ENCODE measurements around the gene KLK12.

KLK12 gene

DNA sequence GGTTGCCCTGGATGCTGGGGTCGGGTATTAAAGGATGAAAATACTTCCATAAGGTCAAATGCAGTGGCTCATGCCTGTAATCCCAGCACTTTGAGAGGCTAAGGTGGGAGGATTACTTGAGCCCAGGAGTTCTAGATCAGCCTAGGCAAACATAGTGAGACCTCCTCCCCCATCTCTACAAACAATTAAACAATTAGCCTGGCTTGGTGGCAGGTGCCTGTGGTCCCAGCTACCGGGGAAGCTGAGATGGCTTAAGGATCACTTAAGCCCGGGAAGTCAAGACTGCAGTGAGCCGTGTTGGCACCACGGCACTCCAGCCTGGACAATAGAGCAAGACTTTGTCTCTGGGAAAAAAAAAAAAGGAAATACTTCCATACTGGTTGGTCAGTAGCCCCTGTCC, 9.9 kb downstream of the KLK12 start:
- DNase-seq = no peak
- no peak overlapping the region for H3K4me2 ChIP-seq (ENCODE audit: low read depth, low read length)
- H3K9me2 ChIP-seq (replicated peaks; ENCODE audit: insufficient read depth, low read length) = no peaks in the 10 kb centered on the region
- TF ChIP-seq, protein P1, sequence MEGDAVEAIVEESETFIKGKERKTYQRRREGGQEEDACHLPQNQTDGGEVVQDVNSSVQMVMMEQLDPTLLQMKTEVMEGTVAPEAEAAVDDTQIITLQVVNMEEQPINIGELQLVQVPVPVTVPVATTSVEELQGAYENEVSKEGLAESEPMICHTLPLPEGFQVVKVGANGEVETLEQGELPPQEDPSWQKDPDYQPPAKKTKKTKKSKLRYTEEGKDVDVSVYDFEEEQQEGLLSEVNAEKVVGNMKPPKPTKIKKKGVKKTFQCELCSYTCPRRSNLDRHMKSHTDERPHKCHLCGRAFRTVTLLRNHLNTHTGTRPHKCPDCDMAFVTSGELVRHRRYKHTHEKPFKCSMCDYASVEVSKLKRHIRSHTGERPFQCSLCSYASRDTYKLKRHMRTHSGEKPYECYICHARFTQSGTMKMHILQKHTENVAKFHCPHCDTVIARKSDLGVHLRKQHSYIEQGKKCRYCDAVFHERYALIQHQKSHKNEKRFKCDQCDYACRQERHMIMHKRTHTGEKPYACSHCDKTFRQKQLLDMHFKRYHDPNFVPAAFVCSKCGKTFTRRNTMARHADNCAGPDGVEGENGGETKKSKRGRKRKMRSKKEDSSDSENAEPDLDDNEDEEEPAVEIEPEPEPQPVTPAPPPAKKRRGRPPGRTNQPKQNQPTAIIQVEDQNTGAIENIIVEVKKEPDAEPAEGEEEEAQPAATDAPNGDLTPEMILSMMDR (IDR thresholded peaks at IDR 0.05; ENCODE audit: low read length) = no peak
- no peak for TF ChIP-seq EZH2 (optimal IDR thresholded peaks at IDR 0.05; ENCODE audit: low read depth, low read length)
- TF ChIP-seq EZH2phosphoT487 (IDR thresholded peaks at IDR 0.05; ENCODE audit: low read length) = no peak
- H3K4me3 ChIP-seq (ENCODE audit: low read length) = no peak overlapping the region
- H3K27ac ChIP-seq (ENCODE audit: low read length) = no peak overlapping the region
- H4K20me1 ChIP-seq (ENCODE audit: insufficient read depth, low read length) = no peaks in the 10 kb centered on the region
- H3K27me3 ChIP-seq (replicated peaks; ENCODE audit: insufficient read depth, low read length) = peaks cover 14% of the 10 kb centered on the region
- H3K9ac ChIP-seq (ENCODE audit: low read length) = no peak overlapping the region
- H3K79me2 ChIP-seq (ENCODE audit: low read length) = no peaks in the 10 kb centered on the region
- H2AFZ ChIP-seq (ENCODE audit: low read length) = no peak overlapping the region
- H3K36me3 ChIP-seq (replicated peaks; ENCODE audit: insufficient read depth, low read length) = no peaks in the 10 kb centered on the region
- H3K9me3 ChIP-seq (replicated peaks; ENCODE audit: insufficient read depth, low read length) = no peaks in the 10 kb centered on the region
- no peaks in the 10 kb centered on the region for H3F3A ChIP-seq (ENCODE audit: insufficient read depth, low read length)
- no peaks in the 10 kb centered on the region for H3K4me1 ChIP-seq (ENCODE audit: low read length)

DNA sequence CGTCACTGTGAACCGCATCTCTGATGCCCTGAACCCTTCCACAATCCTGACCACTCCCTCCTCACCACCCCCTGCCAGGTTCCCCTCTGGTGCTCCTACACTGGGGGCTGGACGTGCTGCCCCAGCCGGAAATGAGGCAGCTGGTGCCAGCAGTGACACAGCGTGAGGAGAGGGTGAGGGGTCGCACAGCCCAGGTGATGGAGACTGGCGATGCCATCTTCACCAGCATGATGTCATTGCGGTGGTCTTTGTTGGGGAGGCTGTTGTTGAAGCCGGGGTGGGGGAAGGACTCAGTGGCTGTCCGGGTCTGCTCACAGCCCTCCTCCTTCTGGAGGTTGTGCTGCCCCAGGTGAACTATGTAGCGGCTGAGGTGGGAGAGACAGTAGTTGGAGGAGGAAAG, 10.9 kb downstream of the KLK12 start:
- Histone ChIP-seq H4K20me1 (ENCODE audit: insufficient read depth, low read length) (no peaks in the 10 kb centered on the region), H3K27ac (ENCODE audit: low read length) (no peak overlapping the region), H3K79me2 (ENCODE audit: low read length) (no peaks in the 10 kb centered on the region), H3K36me3 (replicated peaks; ENCODE audit: insufficient read depth, low read length) (no peaks in the 10 kb centered on the region), H3K9ac (ENCODE audit: low read length) (no peak overlapping the region), H3K9me3 (replicated peaks; ENCODE audit: insufficient read depth, low read length) (no peaks in the 10 kb centered on the region), H3K4me1 (ENCODE audit: low read length) (no peaks in the 10 kb centered on the region), H3K27me3 (replicated peaks; ENCODE audit: insufficient read depth, low read length) (peaks cover 14% of the 10 kb centered on the region), H3K4me3 (ENCODE audit: low read length) (no peak overlapping the region), H2AFZ (ENCODE audit: low read length) (no peak overlapping the region), H3F3A (ENCODE audit: insufficient read depth, low read length) (no peaks in the 10 kb centered on the region), H3K9me2 (replicated peaks; ENCODE audit: insufficient read depth, low read length) (no peaks in the 10 kb centered on the region), H3K4me2 (ENCODE audit: low read depth, low read length) (no peak overlapping the region)
- DNase-seq = no peak
- no peak for TF ChIP-seq EZH2phosphoT487 (IDR thresholded peaks at IDR 0.05; ENCODE audit: low read length)
- TF ChIP-seq EZH2 (optimal IDR thresholded peaks at IDR 0.05; ENCODE audit: low read depth, low read length) = no peak
- TF ChIP-seq, protein P1 (IDR thresholded peaks at IDR 0.05; ENCODE audit: low read length) = no peak

DNA sequence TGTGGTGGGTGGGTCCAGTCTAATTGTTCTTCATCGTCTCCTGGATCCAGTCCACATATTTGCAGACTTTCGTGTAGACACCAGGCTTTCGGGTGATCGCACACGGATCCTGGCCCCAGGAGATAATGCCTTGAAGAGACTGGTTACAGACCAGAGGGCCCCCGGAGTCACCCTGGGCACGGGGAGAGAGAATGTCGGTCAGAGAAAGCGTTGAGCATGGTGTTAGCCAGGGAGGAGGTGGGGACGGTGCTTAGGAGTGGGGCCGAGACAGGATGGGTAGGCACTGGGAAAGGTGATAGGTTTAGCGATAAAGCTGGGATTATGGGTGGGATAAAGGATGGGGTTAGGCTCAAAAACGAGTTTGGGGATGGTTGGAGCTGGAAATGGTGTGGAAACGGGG, 12.3 kb downstream of the KLK12 start:
- H4K20me1 ChIP-seq (ENCODE audit: insufficient read depth, low read length) = no peaks in the 10 kb centered on the region
- no peak for DNase-seq
- no peak for TF ChIP-seq EZH2phosphoT487 (IDR thresholded peaks at IDR 0.05; ENCODE audit: low read length)
- TF ChIP-seq, protein P1 (IDR thresholded peaks at IDR 0.05; ENCODE audit: low read length) = no peak
- TF ChIP-seq EZH2 (optimal IDR thresholded peaks at IDR 0.05; ENCODE audit: low read depth, low read length) = no peak
- peaks cover 14% of the 10 kb centered on the region for H3K27me3 ChIP-seq (replicated peaks; ENCODE audit: insufficient read depth, low read length)
- H3K4me3 ChIP-seq (ENCODE audit: low read length) = no peak overlapping the region
- H3K79me2 ChIP-seq (ENCODE audit: low read length) = no peaks in the 10 kb centered on the region
- no peak overlapping the region for H2AFZ ChIP-seq (ENCODE audit: low read length)
- no peak overlapping the region for H3K27ac ChIP-seq (ENCODE audit: low read length)
- no peaks in the 10 kb centered on the region for H3K4me1 ChIP-seq (ENCODE audit: low read length)
- H3K9ac ChIP-seq (ENCODE audit: low read length) = no peak overlapping the region
- no peaks in the 10 kb centered on the region for H3K9me3 ChIP-seq (replicated peaks; ENCODE audit: insufficient read depth, low read length)
- H3K36me3 ChIP-seq (replicated peaks; ENCODE audit: insufficient read depth, low read length) = no peaks in the 10 kb centered on the region
- no peaks in the 10 kb centered on the region for H3K9me2 ChIP-seq (replicated peaks; ENCODE audit: insufficient read depth, low read length)
- no peaks in the 10 kb centered on the region for H3F3A ChIP-seq (ENCODE audit: insufficient read depth, low read length)
- H3K4me2 ChIP-seq (ENCODE audit: low read depth, low read length) = no peak overlapping the region
